GM19240 (cell line): Measurements from ENCODE around the gene RAB8B.

Experiments used
- DNase-seq: peaks from one replicate; pipeline ENCODE4 v3.0.0; 2011; ENCODE audit warnings: low spot score; ENCODE audit not compliant: insufficient read length

Gene RAB8B

GRCh38 chr15:63185206-63185605 lies 4.2 kb upstream of the RAB8B start:
- no peak for DNase-seq

GRCh38 chr15:63186065-63186464 lies 3.3 kb upstream of the RAB8B start:
- no peak for DNase-seq

GRCh38 chr15:63187589-63188226 lies 1.7 kb upstream of the RAB8B start:
- DNase-seq, result no peak

GRCh38 chr15:63188247-63188925 lies 1.0 kb upstream of the RAB8B start:
- no peak for DNase-seq

- no peak for DNase-seq
These were observed 749 bp downstream of the RAB8B start for GRCh38 chr15:63189941-63190768.

- no peak for DNase-seq
These were observed 1.6 kb downstream of the RAB8B start for GRCh38 chr15:63190769-63191649.

GRCh38 chr15:63191895-63192618 lies 2.7 kb downstream of the RAB8B start:
- no peak for DNase-seq

- no peak for DNase-seq
These were observed 3.3 kb downstream of the RAB8B start for GRCh38 chr15:63192619-63193206.

GRCh38 chr15:63194302-63194701 lies 4.9 kb downstream of the RAB8B start:
- DNase-seq, result no peak

GRCh38 chr15:63194880-63195568 lies 5.6 kb downstream of the RAB8B start:
- DNase-seq, result no peak

- no peak for DNase-seq
These were observed 6.2 kb downstream of the RAB8B start for GRCh38 chr15:63195569-63196015.

GRCh38 chr15:63196842-63197241 lies 7.4 kb downstream of the RAB8B start:
- no peak for DNase-seq

- DNase-seq, result no peak
These were observed 8.2 kb downstream of the RAB8B start for GRCh38 chr15:63197626-63198025.

GRCh38 chr15:63198371-63199250 lies 9.2 kb downstream of the RAB8B start:
- no peak for DNase-seq

- no peak for DNase-seq
These were observed 11.3 kb downstream of the RAB8B start for GRCh38 chr15:63200464-63201249.

- DNase-seq, result no peak
These were observed 13.5 kb downstream of the RAB8B start for GRCh38 chr15:63202861-63203260.

GRCh38 chr15:63203451-63204090 lies 14.2 kb downstream of the RAB8B start:
- DNase-seq, result no peak
